Panc1 (cell line): ENCODE data around the gene SSR3. TPM values are rescaled to one million over a fixed set of nuclear protein-coding genes. Genes with fewer than 3 reads are reported as not detected.

Experiments used
- ATAC-seq: fragments of 200-7000 bp; cut with Tn5 transposase; 2 replicates; pipeline ENCODE4 v1.9.1; 2020; ENCODE audit warnings: mild to moderate bottlenecking, moderate library complexity
- BruUV-seq: library from RNA; stranded (reverse); fragments of 400-500 nt; replicated peaks from 2 replicates; lab custom pipeline; 2021; lab: Mats Ljungman, UMichigan
- CTCF ChIA-PET: fragments of 300-600 bp; sonication (Branson Sonifier 250); formaldehyde crosslinking; loops from one replicate; lab custom pipeline; 2022; ENCODE audit warnings: antibody characterized with exemption; lab: Charles Lee
- POLR2A ChIA-PET: fragments of 300-600 bp; sonication (Branson Sonifier 250); formaldehyde crosslinking; loops from one replicate; lab custom pipeline; 2022; ENCODE audit warnings: antibody characterized with exemption; lab: Charles Lee
- DNase-seq: peaks from one replicate; pipeline ENCODE4 v3.0.0-alpha.2; 2010; ENCODE audit warnings: low read depth, low spot score
- H3K27ac ChIP-seq: 2 replicates; pipeline ENCODE4 v1.5.1; 2011; ENCODE audit warnings: mild to moderate bottlenecking, low read length, inconsistent platforms
- H3K27me3 ChIP-seq: fragments of 200-500 bp; sonication (Bioruptor generic); 2 replicates; pipeline ENCODE4 v1.6.0; 2014; ENCODE audit warnings: low read length, inconsistent platforms; ENCODE audit not compliant: control insufficient read depth, insufficient read depth
- H3K36me3 ChIP-seq: fragments of 200-500 bp; sonication (Bioruptor generic); 2 replicates; pipeline ENCODE4 v1.5.1; 2014; ENCODE audit warnings: inconsistent platforms, mild to moderate bottlenecking, low read length, moderate library complexity; ENCODE audit not compliant: control insufficient read depth, insufficient read depth
- H3K4me1 ChIP-seq: 2 replicates; pipeline ENCODE4 v1.5.1; 2011; ENCODE audit warnings: inconsistent platforms, mild to moderate bottlenecking, low read length, moderate library complexity; ENCODE audit not compliant: control insufficient read depth, insufficient read depth
- H3K4me3 ChIP-seq, 2 experiments: 2 replicates each; pipeline ENCODE4 v1.5.1; 2011 to 2012; ENCODE audit warnings: low read depth in 2 of 2, low read length in 2 of 2, mild to moderate bottlenecking in 2 of 2, inconsistent platforms in 1 of 2, moderate library complexity in 1 of 2
- H3K9me3 ChIP-seq: fragments of 200-500 bp; sonication (Bioruptor generic); 2 replicates; pipeline ENCODE4 v1.5.1; 2014; ENCODE audit warnings: low read depth, mild to moderate bottlenecking, inconsistent platforms, low read length, moderate library complexity; ENCODE audit not compliant: control insufficient read depth, insufficient read depth
- CTCF ChIP-seq: fragments of 450-650 bp; IDR thresholded peaks from 2 replicates; pipeline ENCODE4 v1.5.1; 2017; ENCODE audit warnings: mild to moderate bottlenecking
- POLR2AphosphoS5 ChIP-seq: IDR thresholded peaks from 2 replicates; pipeline ENCODE4 v1.6.1; 2012; ENCODE audit warnings: mild to moderate bottlenecking, low read depth, low read length, moderate library complexity
- SIN3A ChIP-seq: IDR thresholded peaks from 2 replicates; pipeline ENCODE4 v1.6.1; 2012; ENCODE audit warnings: low read depth, mild to moderate bottlenecking, low read length, moderate library complexity, borderline replicate concordance; ENCODE audit not compliant: insufficient read depth
- TCF7L2 ChIP-seq: IDR thresholded peaks from 2 replicates; pipeline ENCODE4 v1.6.1; 2011; ENCODE audit warnings: mild to moderate bottlenecking, low read depth, low read length, inconsistent platforms
- in situ Hi-C: cut with HindIII; loops from 2 replicates; pipeline ENCODE4 v1.10.0; 2016; ENCODE audit warnings: low sequenced_read_pairs, low pct_unique_long_range_greater_than_20kb
- intact Hi-C: fragments of 100-400 bp; cut with micrococcal nuclease; formaldehyde crosslinking; loops from one replicate; pipeline ENCODE4 v1.10.0; 2022; ENCODE audit not compliant: unreplicated experiment
- total RNA-seq: library from RNA; stranded (reverse); gene quantifications from one replicate; pipeline ENCODE4 v1.2.1, GENCODE V29; 2021; ENCODE audit not compliant: unreplicated experiment
- TF ChIP-seq, protein P1 (sequence below), 2 experiments: IDR thresholded peaks; 2 replicates each; pipeline ENCODE4 v1.6.1; 2011 to 2012; ENCODE audit warnings: low read depth in 2 of 2, control low read depth in 1 of 2, low read length in 1 of 2, mild to moderate bottlenecking in 1 of 2, moderate library complexity in 1 of 2; ENCODE audit not compliant: insufficient read depth in 1 of 2

Gene SSR3
- total RNA-seq, 1 experiment from 2014 or later, result 154 TPM

DNA sequence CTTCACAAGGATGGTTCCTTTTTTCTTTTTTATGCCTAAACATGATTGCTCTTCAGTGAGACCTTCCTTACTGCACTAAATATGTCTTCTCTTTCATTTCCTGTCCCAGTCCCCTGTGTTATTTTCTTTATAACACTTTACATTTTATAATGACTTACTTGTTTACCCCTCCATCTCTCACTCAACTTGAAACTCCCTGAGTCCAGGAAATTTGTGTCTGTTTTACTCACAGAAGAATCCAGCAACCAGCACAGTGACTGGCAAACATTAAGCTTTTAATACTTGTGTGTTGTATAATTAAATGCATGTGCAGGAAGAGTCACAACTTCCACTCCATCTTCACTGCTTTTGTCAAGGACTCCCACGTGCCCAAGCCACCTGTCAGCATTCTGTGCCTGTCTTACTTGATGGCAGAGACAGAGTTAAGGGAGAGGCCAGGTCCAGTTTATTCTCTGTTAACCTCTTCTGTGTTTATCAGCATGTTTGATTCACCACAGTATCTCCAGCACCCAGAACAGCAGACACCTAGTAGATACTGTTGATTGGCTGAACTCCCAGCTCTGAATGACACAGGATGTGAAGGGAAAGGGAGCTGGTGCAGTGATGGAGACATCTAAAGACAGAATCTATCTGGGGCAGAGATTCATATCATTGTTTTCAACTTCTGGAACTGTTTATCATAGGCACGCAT, 42.8 kb downstream of the SSR3 start:
- no peak overlapping the region for H3K4me3 ChIP-seq
- ChIA-PET POLR2A (no interaction called here), CTCF (no interaction called here)
- no peaks in the 10 kb centered on the region for H3K36me3 ChIP-seq
- H3K4me1 ChIP-seq, result no peaks in the 10 kb centered on the region
- ATAC-seq (no peak), DNase-seq (no peak)
- H3K27ac ChIP-seq, result no peak overlapping the region
- no TSS peak for BruUV-seq
- intact Hi-C loops (no loop called here), in situ Hi-C loops (no loop called here)
- no peaks in the 10 kb centered on the region for H3K9me3 ChIP-seq
- no peaks in the 10 kb centered on the region; the same call in 1 of the 2 replicates for H3K27me3 ChIP-seq
- TF ChIP-seq, protein P1, sequence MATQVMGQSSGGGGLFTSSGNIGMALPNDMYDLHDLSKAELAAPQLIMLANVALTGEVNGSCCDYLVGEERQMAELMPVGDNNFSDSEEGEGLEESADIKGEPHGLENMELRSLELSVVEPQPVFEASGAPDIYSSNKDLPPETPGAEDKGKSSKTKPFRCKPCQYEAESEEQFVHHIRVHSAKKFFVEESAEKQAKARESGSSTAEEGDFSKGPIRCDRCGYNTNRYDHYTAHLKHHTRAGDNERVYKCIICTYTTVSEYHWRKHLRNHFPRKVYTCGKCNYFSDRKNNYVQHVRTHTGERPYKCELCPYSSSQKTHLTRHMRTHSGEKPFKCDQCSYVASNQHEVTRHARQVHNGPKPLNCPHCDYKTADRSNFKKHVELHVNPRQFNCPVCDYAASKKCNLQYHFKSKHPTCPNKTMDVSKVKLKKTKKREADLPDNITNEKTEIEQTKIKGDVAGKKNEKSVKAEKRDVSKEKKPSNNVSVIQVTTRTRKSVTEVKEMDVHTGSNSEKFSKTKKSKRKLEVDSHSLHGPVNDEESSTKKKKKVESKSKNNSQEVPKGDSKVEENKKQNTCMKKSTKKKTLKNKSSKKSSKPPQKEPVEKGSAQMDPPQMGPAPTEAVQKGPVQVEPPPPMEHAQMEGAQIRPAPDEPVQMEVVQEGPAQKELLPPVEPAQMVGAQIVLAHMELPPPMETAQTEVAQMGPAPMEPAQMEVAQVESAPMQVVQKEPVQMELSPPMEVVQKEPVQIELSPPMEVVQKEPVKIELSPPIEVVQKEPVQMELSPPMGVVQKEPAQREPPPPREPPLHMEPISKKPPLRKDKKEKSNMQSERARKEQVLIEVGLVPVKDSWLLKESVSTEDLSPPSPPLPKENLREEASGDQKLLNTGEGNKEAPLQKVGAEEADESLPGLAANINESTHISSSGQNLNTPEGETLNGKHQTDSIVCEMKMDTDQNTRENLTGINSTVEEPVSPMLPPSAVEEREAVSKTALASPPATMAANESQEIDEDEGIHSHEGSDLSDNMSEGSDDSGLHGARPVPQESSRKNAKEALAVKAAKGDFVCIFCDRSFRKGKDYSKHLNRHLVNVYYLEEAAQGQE (IDR thresholded peaks at IDR 0.05; ENCODE audit: insufficient read depth in 1 of 2, low read depth in 2 of 2, low read length in 1 of 2), result no peak
- TF ChIP-seq CTCF (no peak), SIN3A (no peak), POLR2AphosphoS5 (no peak), TCF7L2 (no peak)

DNA sequence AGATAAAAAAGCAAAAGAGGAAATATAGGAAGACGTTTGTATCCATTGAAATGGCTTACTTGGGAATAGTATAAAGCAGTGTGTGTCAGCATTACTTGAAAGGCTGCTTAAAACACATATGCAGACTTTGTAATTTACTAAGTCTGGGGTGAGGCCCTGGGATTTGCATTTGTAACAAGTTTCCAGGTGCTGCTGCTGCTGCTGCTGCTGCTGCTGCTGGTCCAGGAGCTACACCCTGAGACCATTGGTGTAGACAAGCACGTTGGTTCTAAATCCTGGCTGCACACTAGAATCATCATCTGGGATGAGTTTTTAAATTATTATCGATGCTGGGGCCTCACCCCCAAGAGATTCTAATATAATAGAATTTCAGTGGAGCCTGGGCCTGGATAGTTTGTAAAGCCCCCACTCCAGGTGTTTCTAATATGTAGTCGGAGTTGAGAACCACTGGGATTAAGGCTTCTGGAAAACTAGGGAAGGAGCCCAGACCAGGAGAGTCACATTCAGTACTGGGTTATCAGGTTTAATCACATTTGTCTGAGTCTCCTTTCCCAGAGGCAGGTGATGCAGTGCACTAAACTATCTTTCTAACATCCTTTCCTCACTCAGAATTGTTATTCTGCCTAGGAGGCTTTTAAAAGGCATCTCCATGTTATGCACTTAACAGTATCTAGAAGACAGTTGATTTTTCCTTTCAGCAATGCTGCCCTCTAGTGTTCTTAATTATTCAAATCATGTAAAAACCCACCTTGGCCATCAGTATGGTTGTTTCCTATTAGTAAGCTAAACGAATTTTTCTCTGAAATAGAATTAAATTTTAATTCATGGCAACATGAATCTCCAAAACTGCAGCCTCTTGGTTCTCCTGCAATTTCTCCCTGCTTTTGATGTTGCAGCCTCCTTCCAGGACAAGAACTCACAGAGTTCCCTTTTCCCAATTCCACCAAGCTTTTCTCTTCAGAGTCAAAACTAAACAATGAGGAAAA, 45.4 kb downstream of the SSR3 start:
- no peak overlapping the region for H3K4me3 ChIP-seq
- DNase-seq (peak; percentile 30), ATAC-seq (peak; percentile 88)
- no peak overlapping the region for H3K27ac ChIP-seq
- ChIA-PET POLR2A (interaction anchor here (0.6 kb wide), 1 partner anchor 414 kb away, joined by 4 read pairs; no protein-coding TSS in a partner anchor), CTCF (interaction anchor here (0.7 to 2.8 kb wide), 5 partner anchors 25 to 359 kb away, joined by 3 to 9 read pairs (median 3); no protein-coding TSS in a partner anchor)
- TF ChIP-seq, protein P1 (IDR thresholded peaks at IDR 0.05; ENCODE audit: insufficient read depth in 1 of 2, low read depth in 2 of 2, low read length in 1 of 2), result no peak
- TF ChIP-seq CTCF, result peak; percentile 72
- no peaks in the 10 kb centered on the region for H3K9me3 ChIP-seq
- no peaks in the 10 kb centered on the region for H3K4me1 ChIP-seq
- intact Hi-C loops, result loop anchor here (1.0 to 10.0 kb wide), 3 partner anchors 337 to 515 kb away; no protein-coding TSS in a partner anchor
- H3K27me3 ChIP-seq, result peaks cover 3% of the 10 kb centered on the region; the same call in 1 of the 2 replicates
- in situ Hi-C loops, result no loop called here
- H3K36me3 ChIP-seq, result no peaks in the 10 kb centered on the region
- no TSS peak for BruUV-seq
